ENCODE results near the gene PDE3A.
"Not testable (repeated sequence)": the region's sequence is repeated elsewhere in the genome, so short reads cannot be mapped to it uniquely, and the experiment has no call there.

DNA sequence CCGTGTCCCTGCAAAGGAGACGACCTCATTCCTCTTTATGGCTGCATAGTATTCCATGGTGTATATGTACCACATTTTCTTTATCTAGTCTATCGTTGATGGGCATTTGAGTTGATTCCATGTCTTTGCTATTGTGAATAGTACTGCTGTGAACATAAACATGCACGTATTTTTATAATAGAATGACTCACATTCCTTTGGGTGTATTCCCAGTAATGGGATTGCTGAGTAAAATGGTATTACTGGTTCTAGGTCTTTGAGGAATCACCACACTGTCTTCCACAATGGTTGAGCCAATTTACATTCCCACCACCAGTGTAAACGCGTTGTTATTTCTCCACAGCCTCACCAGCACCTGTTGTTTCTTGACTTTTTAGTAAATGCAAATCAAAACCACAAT, 16.5 kb downstream of the PDE3A start:
- TF ChIP-seq, protein P1, sequence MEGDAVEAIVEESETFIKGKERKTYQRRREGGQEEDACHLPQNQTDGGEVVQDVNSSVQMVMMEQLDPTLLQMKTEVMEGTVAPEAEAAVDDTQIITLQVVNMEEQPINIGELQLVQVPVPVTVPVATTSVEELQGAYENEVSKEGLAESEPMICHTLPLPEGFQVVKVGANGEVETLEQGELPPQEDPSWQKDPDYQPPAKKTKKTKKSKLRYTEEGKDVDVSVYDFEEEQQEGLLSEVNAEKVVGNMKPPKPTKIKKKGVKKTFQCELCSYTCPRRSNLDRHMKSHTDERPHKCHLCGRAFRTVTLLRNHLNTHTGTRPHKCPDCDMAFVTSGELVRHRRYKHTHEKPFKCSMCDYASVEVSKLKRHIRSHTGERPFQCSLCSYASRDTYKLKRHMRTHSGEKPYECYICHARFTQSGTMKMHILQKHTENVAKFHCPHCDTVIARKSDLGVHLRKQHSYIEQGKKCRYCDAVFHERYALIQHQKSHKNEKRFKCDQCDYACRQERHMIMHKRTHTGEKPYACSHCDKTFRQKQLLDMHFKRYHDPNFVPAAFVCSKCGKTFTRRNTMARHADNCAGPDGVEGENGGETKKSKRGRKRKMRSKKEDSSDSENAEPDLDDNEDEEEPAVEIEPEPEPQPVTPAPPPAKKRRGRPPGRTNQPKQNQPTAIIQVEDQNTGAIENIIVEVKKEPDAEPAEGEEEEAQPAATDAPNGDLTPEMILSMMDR (conservative IDR thresholded peaks at IDR 0.05; ENCODE audit: low read depth, low read length) = not testable (repeated sequence)
- not testable (repeated sequence) for TF ChIP-seq EZH2 (IDR thresholded peaks at IDR 0.05; ENCODE audit: borderline replicate concordance, low read depth, low read length, poor library complexity, severe bottlenecking)
